Hematopoietic multipotent progenitor cell treated with erythropoietin and hydrocortisone succinate and interleukin-3 and kit ligand, for 8 days (in vitro differentiated cells): ENCODE results near the gene TOB1.

Experiments used
- DNase-seq: peaks from one replicate; pipeline ENCODE4 v3.0.0-alpha.2; 2015

The TOB1 gene

GRCh38 chr17:50829332-50829731 is 36.8 kb downstream of the TOB1 start:
- DNase-seq, result no peak

DNA sequence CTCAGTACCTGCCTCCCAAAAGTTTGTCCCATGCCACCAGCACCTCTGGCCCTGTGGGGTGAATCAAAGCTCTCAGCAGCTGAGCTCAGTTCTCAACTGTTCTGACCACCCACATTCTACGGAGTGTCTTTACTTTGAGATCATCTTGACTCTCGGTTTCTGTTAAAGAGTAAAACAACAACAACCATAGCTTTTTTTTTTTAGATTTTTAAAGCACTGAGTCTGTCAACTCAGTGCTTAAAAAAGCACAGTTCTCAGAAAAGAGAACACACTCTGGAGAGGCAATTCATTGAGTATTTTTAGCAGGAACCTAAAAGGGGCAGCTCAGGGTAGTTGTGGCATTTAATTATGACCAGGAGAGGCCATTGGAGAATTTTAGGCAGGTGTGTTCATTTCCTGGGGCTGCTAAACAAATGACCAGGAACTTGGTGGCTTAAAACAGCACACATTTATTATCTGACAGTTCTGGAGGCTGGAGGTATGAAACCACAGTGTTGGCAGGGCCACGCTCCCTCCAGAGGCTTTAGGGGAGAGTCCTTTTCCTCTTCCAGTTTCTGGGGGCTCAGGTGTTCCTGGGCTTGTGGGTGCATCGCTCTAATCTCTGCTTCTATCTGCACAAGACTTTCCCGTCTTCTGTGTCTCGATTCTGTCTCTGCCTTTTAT is 37.5 kb downstream of the TOB1 start:
- no peak for DNase-seq

DNA sequence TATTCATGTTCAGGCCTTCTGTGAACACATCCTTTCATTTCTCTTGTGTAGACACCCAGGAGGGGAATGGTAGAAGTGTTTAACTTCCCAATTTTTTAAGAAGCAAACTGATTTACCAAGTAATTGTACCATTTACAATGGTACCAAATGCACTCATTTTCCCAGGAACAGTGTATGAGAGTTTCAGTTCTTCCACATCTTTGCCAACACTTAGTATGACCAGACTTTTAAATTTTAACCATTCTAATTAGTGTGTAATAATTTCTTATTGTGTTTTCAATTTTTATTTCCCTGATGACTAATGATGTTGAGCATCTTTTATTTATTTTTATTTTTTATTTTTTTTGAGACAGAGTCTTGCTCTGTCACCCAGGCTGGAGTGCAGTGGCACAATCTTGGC is 41.0 kb downstream of the TOB1 start:
- DNase-seq, result no peak

DNA sequence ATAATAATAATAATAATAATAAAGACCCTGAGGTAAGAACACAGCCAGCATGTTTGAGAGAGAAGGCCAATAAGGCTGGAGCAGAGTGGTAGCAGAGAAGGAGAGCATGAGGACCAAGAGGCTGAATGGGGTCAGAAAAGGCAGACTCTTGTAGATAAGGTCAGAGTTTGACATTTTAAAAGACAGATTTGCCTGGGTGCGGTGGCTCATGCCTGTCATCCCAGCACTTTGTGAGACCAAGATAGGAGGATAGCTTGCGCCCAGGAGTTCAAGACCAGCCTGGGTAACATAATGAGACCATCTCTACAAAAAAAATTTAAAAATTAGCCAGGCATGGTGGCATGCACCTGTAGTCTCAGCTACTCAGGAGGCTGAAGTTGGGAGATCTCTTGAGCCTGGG is 41.7 kb downstream of the TOB1 start:
- no peak for DNase-seq

DNA sequence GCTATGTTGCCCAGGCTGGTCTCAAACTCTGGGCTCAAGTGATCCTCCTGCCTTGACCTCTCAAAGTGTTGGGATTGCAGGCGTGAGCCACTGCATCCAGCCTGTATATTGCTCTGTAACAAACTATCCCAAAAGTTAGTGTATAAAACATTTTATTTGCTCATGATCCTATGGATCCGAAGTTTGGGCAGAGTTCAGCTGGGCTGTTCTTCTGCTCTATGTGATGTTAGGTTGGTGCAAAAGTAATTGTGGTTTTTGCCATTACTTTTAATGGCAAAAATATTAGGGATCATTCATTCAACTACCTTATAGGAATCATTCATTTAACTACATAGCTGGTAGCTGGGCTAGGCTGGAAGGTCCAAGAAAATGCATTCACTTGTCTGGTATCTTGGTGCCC is 43.6 kb downstream of the TOB1 start:
- no peak for DNase-seq

DNA sequence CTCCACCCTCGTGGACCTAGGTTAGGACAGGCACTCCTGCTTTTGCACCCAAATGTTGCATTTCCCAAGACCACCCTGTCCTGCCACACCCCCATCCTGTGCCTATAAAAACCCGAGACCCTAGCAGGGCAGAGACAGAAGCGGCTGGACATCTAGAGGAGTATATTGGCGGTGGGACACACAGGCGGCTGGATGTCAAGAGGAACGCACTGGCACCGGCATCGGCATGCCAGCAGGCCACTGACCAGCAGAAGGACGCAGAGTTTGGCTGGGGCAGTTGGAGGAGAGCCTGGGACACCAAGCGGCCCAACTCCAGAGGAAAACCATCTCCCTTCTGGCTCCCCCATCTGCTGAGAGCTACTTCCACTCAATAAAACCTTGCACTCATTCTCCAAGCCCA is 45.5 kb downstream of the TOB1 start:
- no peak for DNase-seq

DNA sequence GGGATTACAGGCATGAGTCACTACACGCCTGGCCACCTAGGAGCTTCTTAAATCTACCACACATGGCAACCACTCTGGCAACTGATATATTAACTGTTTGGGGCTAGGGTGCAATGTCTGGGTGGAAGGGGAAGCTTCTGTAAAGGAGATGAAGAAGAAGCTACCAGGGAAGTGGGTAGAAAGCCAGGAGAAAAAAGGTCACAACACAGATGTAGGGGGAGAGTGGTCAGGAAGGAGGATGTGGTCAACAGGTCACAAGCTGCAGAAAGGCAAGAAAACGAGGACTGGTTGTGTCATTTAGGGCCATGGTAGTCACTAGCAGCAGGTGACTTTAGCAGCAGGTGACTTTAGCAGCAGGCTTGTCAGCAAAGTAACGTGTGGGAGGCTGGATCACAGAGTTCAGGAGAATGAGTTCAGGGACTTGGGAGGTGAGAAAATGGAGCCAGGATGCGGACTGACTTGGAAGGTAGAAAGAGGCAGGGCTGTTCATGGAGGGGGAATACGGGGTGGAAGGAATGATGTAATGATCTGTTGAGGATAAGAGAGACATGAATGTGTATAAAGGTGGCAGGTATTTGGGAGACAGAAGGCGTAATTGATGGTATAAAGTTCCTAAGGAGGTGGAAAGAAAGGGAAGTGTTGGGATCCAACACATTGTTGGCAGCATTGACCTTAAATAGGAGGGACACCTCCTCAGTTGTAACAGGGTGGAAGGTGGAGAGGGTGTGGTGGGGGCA is 47.1 kb downstream of the TOB1 start:
- no peak for DNase-seq

- DNase-seq, result no peak
These were observed 47.9 kb downstream of the TOB1 start for GRCh38 chr17:50818261-50818660.

DNA sequence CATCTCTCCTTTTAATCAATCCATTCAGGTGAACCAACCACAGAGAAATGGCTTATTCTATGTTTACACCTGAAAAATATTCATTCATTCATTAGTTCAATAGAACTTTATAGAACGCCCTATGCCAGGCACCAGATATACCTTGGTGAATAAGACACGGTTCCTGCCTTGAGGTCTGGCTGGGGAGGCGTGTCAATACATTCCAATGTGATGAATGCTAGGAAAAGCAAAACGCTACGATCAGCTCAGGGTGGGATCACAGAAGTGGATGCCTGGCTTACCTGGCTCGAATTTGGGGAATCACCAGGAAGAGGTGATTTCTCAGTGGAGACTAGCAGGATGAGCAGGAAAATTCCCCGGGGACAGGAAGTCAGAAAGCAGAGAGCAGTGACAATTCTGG is 48.3 kb downstream of the TOB1 start:
- no peak for DNase-seq

- DNase-seq, result peak; percentile 43
These were observed 49.1 kb downstream of the TOB1 start for GRCh38 chr17:50816771-50817751.

GRCh38 chr17:50816271-50816670 is 49.9 kb downstream of the TOB1 start:
- DNase-seq, result no peak

GRCh38 chr17:50815400-50815799 is 50.8 kb downstream of the TOB1 start:
- no peak for DNase-seq

DNA sequence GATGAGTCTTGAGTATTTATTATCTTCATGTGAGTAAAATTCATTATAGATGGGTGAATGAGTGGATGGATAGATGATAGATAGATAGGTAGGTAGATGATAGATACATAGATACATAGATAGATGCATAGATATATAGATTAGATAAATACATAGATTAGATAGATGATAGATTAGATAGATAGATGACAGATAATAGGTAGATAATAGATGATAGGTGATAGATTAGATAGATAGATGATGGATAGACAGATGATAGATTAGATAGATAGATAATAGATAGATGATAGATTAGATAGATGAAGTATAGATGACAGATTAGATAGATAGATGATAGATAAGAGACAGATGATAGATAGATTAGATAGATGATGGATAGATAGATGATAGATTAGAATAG is 52.6 kb downstream of the TOB1 start:
- DNase-seq, result no peak
